IMR-90 (cell line): Measurements from ENCODE around the gene DEFB114. TPM values are rescaled to one million over a fixed set of nuclear protein-coding genes. Genes with fewer than 3 reads are reported as not detected.

Experiments used
- ATAC-seq: fragments of 200-7000 bp; cut with Tn5 transposase; 2 replicates; pipeline ENCODE4 v1.9.1; 2020; ENCODE audit warnings: low read depth, mild to moderate bottlenecking, moderate library complexity
- BruUV-seq: library from RNA; stranded (reverse); fragments of 400-500 nt; replicated peaks from 2 replicates; lab custom pipeline; 2021; lab: Mats Ljungman, UMichigan
- CTCF ChIA-PET: fragments of 300-600 bp; formaldehyde crosslinking; extraction: SDS; loops from one replicate; lab custom pipeline; 2021; ENCODE audit warnings: antibody characterized with exemption; lab: Yijun Ruan, JAX
- POLR2A ChIA-PET: fragments of 300-600 bp; sonication (Branson Sonifier 250); formaldehyde crosslinking; loops from one replicate; lab custom pipeline; 2022; ENCODE audit warnings: antibody characterized with exemption; ENCODE audit not compliant: unreplicated experiment; lab: Charles Lee
- DNase-seq: peaks from one replicate; pipeline ENCODE4 v3.0.0; 2013
- H2AFZ ChIP-seq: replicated peaks from 2 replicates; pipeline ENCODE3; 2013; ENCODE audit warnings: low read length, mild to moderate bottlenecking; ENCODE audit not compliant: poor library complexity
- H2AK5ac ChIP-seq: 2 replicates; pipeline ENCODE4 v1.6.1; 2013; ENCODE audit warnings: low read depth, low read length, inconsistent platforms
- H2AK9ac ChIP-seq: replicated peaks from 2 replicates; pipeline ENCODE3; 2013; ENCODE audit warnings: mild to moderate bottlenecking, low read depth, low read length, moderate library complexity; ENCODE audit not compliant: poor library complexity
- H2BK120ac ChIP-seq: 2 replicates; pipeline ENCODE4 v1.6.1; 2013; ENCODE audit warnings: low read depth, low read length, inconsistent platforms
- H2BK15ac ChIP-seq: 3 replicates; pipeline ENCODE4 v1.6.1; 2013; ENCODE audit warnings: low read depth, low read length, inconsistent platforms
- H2BK20ac ChIP-seq: 2 replicates; pipeline ENCODE4 v1.6.1; 2013; ENCODE audit warnings: low read depth, mild to moderate bottlenecking, inconsistent platforms, low read length, moderate library complexity
- H2BK5ac ChIP-seq: 2 replicates; pipeline ENCODE4 v1.6.1; 2013; ENCODE audit warnings: mild to moderate bottlenecking, low read depth, low read length, inconsistent platforms; ENCODE audit not compliant: poor library complexity, severe bottlenecking
- H3K14ac ChIP-seq: replicated peaks from 2 replicates; pipeline ENCODE4 v1.6.1; 2013; ENCODE audit warnings: low read depth, low read length, inconsistent platforms
- H3K18ac ChIP-seq: 2 replicates; pipeline ENCODE4 v1.6.1; 2013; ENCODE audit warnings: low read depth, low read length, control low read depth
- H3K23ac ChIP-seq: 2 replicates; pipeline ENCODE4 v1.6.1; 2013; ENCODE audit warnings: low read depth, low read length, inconsistent platforms
- H3K27ac ChIP-seq: 2 replicates; pipeline ENCODE4 v1.5.1; 2013; ENCODE audit warnings: mild to moderate bottlenecking, control low read depth, low read length; ENCODE audit not compliant: insufficient read depth
- H3K27me3 ChIP-seq: 2 replicates; pipeline ENCODE4 v1.6.1; 2013; ENCODE audit warnings: low read length; ENCODE audit not compliant: control insufficient read depth, insufficient read depth
- H3K36me3 ChIP-seq: 2 replicates; pipeline ENCODE4 v1.6.1; 2013; ENCODE audit warnings: low read length, mixed read lengths; ENCODE audit not compliant: control insufficient read depth, insufficient read depth
- H3K4ac ChIP-seq: 2 replicates; pipeline ENCODE4 v1.6.1; 2013; ENCODE audit warnings: low read depth, low read length, inconsistent platforms
- H3K4me1 ChIP-seq: 2 replicates; pipeline ENCODE4 v1.6.1; 2013; ENCODE audit warnings: low read length, mixed read lengths; ENCODE audit not compliant: control insufficient read depth, insufficient read depth
- H3K4me2 ChIP-seq: 2 replicates; pipeline ENCODE4 v1.6.1; 2013; ENCODE audit warnings: low read depth, mild to moderate bottlenecking, control low read depth, low read length, moderate library complexity
- H3K4me3 ChIP-seq: 2 replicates; pipeline ENCODE4 v1.5.1; 2013; ENCODE audit warnings: low read depth, mild to moderate bottlenecking, control low read depth, low read length, moderate library complexity; ENCODE audit not compliant: insufficient read depth
- H3K56ac ChIP-seq: 2 replicates; pipeline ENCODE4 v1.6.1; 2013; ENCODE audit warnings: low read length, inconsistent platforms; ENCODE audit not compliant: insufficient read depth; ENCODE audit errors: extremely low read depth
- H3K79me1 ChIP-seq, 2 experiments: 2 replicates each; pipeline ENCODE4 v1.6.1; 2013; ENCODE audit warnings: low read length in 2 of 2, inconsistent platforms in 1 of 2, low read depth in 1 of 2
- H3K9ac ChIP-seq: 2 replicates; pipeline ENCODE4 v1.6.1; 2013; ENCODE audit warnings: low read depth, low read length, control low read depth
- H3K9me1 ChIP-seq: 2 replicates; pipeline ENCODE4 v1.6.1; 2013; ENCODE audit warnings: low read length, inconsistent platforms; ENCODE audit not compliant: insufficient read depth
- H3K9me3 ChIP-seq: 2 replicates; pipeline ENCODE4 v1.6.1; 2013; ENCODE audit warnings: low read length; ENCODE audit not compliant: control insufficient read depth, insufficient read depth
- H4K20me1 ChIP-seq: 2 replicates; pipeline ENCODE4 v1.6.1; 2013; ENCODE audit warnings: low read length, inconsistent platforms; ENCODE audit not compliant: insufficient read depth
- H4K5ac ChIP-seq: 2 replicates; pipeline ENCODE4 v1.6.1; 2013; ENCODE audit warnings: mild to moderate bottlenecking, low read depth, low read length, control low read depth
- H4K8ac ChIP-seq, 2 experiments: 2 replicates each; pipeline ENCODE4 v1.6.1; 2013; ENCODE audit warnings: low read depth in 2 of 2, low read length in 2 of 2, control low read depth in 1 of 2, inconsistent platforms in 1 of 2
- H4K91ac ChIP-seq: 2 replicates; pipeline ENCODE4 v1.6.1; 2013; ENCODE audit warnings: low read depth, low read length, inconsistent platforms; ENCODE audit not compliant: insufficient read depth
- BHLHE40 ChIP-seq: fragments of 150-350 bp; IDR thresholded peaks from 2 replicates; pipeline ENCODE4 v1.6.1; 2016; ENCODE audit warnings: mild to moderate bottlenecking, low read depth, low read length
- CEBPB ChIP-seq: IDR thresholded peaks from 2 replicates; pipeline ENCODE4 v1.6.1; 2012; ENCODE audit warnings: low read depth, low read length, improper control_type of control experiment
- CHD1 ChIP-seq: IDR thresholded peaks from 2 replicates; pipeline ENCODE4 v1.6.1; 2012; ENCODE audit warnings: low read depth, low read length, improper control_type of control experiment
- CTCF ChIP-seq: conservative IDR thresholded peaks from 2 replicates; pipeline ENCODE4 v1.5.1; 2012; ENCODE audit warnings: mild to moderate bottlenecking, low read depth, low read length, improper control_type of control experiment
- ELK1 ChIP-seq: fragments of 150-350 bp; IDR thresholded peaks from 2 replicates; pipeline ENCODE4 v1.6.1; 2016; ENCODE audit warnings: low read depth, mild to moderate bottlenecking, low read length, moderate library complexity, borderline replicate concordance
- FOS ChIP-seq: fragments of 150-350 bp; IDR thresholded peaks from 2 replicates; pipeline ENCODE4 v1.6.1; 2016; ENCODE audit warnings: low read depth, low read length
- MAZ ChIP-seq: IDR thresholded peaks from 2 replicates; pipeline ENCODE4 v1.6.1; 2012; ENCODE audit warnings: low read depth, mild to moderate bottlenecking, low read length, improper control_type of control experiment, moderate library complexity, borderline replicate concordance
- USF2 ChIP-seq: fragments of 150-350 bp; IDR thresholded peaks from 2 replicates; pipeline ENCODE4 v1.6.1; 2017; ENCODE audit warnings: mild to moderate bottlenecking, antibody characterized with exemption, low read length, low read depth
- WGBS, 2 experiments: methylation state at CpG; one replicate each; pipeline versions ENCODE4 v1.1.5 to v1.1.7; 2013; ENCODE audit warnings: missing lambda C conversion rate in 2 of 2; ENCODE audit not compliant: insufficient read length in 1 of 2; ENCODE audit errors: extremely low coverage in 2 of 2; 5-methylcytosine and 5-hydroxymethylcytosine counted together
- dilution Hi-C: fragments of 300-500 bp; cut with HindIII; formaldehyde crosslinking; loops from one replicate; pipeline ENCODE4 v1.14.3; 2018; ENCODE audit warnings: low sequenced_read_pairs; ENCODE audit not compliant: unreplicated experiment
- in situ Hi-C: fragments of 300-500 bp; cut with MboI; formaldehyde crosslinking; loops from 3 replicates; pipeline ENCODE4 v1.14.3; 2019; ENCODE audit warnings: low sequenced_read_pairs, inconsistent platforms, mixed read lengths
- intact Hi-C: fragments of 100-400 bp; cut with micrococcal nuclease; formaldehyde crosslinking; loops from 2 replicates; pipeline ENCODE4 v1.10.0; 2022
- polyA plus RNA-seq, 3 experiments: library from polyadenylated mRNA; depleted of rRNA; stranded (reverse); fragments of >200 nt; gene quantifications; 2 replicates each; pipeline ENCODE4 v1.2.3, GENCODE V29; 2012; ENCODE audit warnings: low replicate concordance in 1 of 3
- total RNA-seq: library from RNA; depleted of rRNA; stranded (reverse); fragments of >200 nt; gene quantifications from 2 replicates; pipeline ENCODE4 v1.2.3, GENCODE V29; 2012

The DEFB114 gene
- total and polyA plus RNA-seq, 2 of the 4 experiments (the other 2 are of a cell fraction) = not detected

- DNase-seq (no peak), ATAC-seq (no peak)
- H2BK15ac ChIP-seq = no peak overlapping the region
- H4K5ac ChIP-seq = no peak overlapping the region
- intact Hi-C loops (no loop called here), dilution Hi-C loops (no loop called here), in situ Hi-C loops (no loop called here)
- H2AK9ac ChIP-seq = no peak overlapping the region
- no peak overlapping the region for H3K4me2 ChIP-seq
- H3K9me3 ChIP-seq = no peaks in the 10 kb centered on the region
- no peaks in the 10 kb centered on the region for H3K4me1 ChIP-seq
- no peak for TF ChIP-seq CEBPB
- TF ChIP-seq MAZ = no peak
- no peak for TF ChIP-seq BHLHE40
- TF ChIP-seq CTCF = no peak
- no peak for TF ChIP-seq USF2
- no peak for TF ChIP-seq FOS
- TF ChIP-seq CHD1 = no peak
- TF ChIP-seq ELK1 = no peak
- ChIA-PET CTCF (no interaction called here), POLR2A (no interaction called here)
- no peak overlapping the region for H3K23ac ChIP-seq
- H2BK5ac ChIP-seq = no peak overlapping the region
- H3K4ac ChIP-seq = no peak overlapping the region
- H2AK5ac ChIP-seq = no peak overlapping the region
- no peak overlapping the region for H4K91ac ChIP-seq
- no peak overlapping the region for H3K9ac ChIP-seq
- no peak overlapping the region for H2BK120ac ChIP-seq
- no CpG with 5 or more reads among the region's 3 CpGs for WGBS, 2 experiments
- no peak overlapping the region for H4K8ac ChIP-seq
- H3K36me3 ChIP-seq = no peaks in the 10 kb centered on the region
- no peaks in the 10 kb centered on the region for H3K79me1 ChIP-seq
- H3K27ac ChIP-seq = no peak overlapping the region
- H3K4me3 ChIP-seq = no peak overlapping the region
- no TSS peak for BruUV-seq
- H3K27me3 ChIP-seq = no peaks in the 10 kb centered on the region
- no peak overlapping the region for H3K14ac ChIP-seq
- no peak overlapping the region for H3K18ac ChIP-seq
- no peak overlapping the region for H3K56ac ChIP-seq
- H3K9me1 ChIP-seq = no peaks in the 10 kb centered on the region
- H2BK20ac ChIP-seq = no peak overlapping the region
- H2AFZ ChIP-seq = no peak overlapping the region
- H4K20me1 ChIP-seq = no peaks in the 10 kb centered on the region
Measured at GRCh38 chr6:49939993-49940498, 23.9 kb downstream of the DEFB114 start.
